GM19099 (cell line): Measurements from ENCODE around the gene KRTAP10-4.

Experiments
- POLR2A ChIP-seq: IDR thresholded peaks from 3 replicates; pipeline ENCODE4 v1.6.1; 2011; ENCODE audit warnings: low read depth; ENCODE audit not compliant: insufficient read length; ENCODE audit errors: extremely low read depth

The KRTAP10-4 gene

GRCh38 chr21:44530903-44531605, 42.5 kb upstream of the KRTAP10-4 start:
- TF ChIP-seq POLR2A = no peak

GRCh38 chr21:44531606-44532564, 41.6 kb upstream of the KRTAP10-4 start:
- no peak for TF ChIP-seq POLR2A

GRCh38 chr21:44532712-44533111, 40.8 kb upstream of the KRTAP10-4 start:
- no peak for TF ChIP-seq POLR2A

- no peak for TF ChIP-seq POLR2A
Observed at GRCh38 chr21:44533121-44533890, 40.2 kb upstream of the KRTAP10-4 start.

- TF ChIP-seq POLR2A = no peak
Observed at GRCh38 chr21:44533891-44534627, 39.5 kb upstream of the KRTAP10-4 start.

GRCh38 chr21:44534688-44535087, 38.8 kb upstream of the KRTAP10-4 start:
- no peak for TF ChIP-seq POLR2A

- TF ChIP-seq POLR2A = no peak
Observed at GRCh38 chr21:44535963-44536362, 37.6 kb upstream of the KRTAP10-4 start.

GRCh38 chr21:44537930-44538911, 35.3 kb upstream of the KRTAP10-4 start:
- no peak for TF ChIP-seq POLR2A

GRCh38 chr21:44539046-44539445, 34.5 kb upstream of the KRTAP10-4 start:
- no peak for TF ChIP-seq POLR2A

- no peak for TF ChIP-seq POLR2A
Observed at GRCh38 chr21:44539991-44540666, 33.4 kb upstream of the KRTAP10-4 start, which contains the start of gene KRTAP10-1. Gene KRTAP10-1, minus strand, starts transcription at chr21:44540195. Its CDS starts 45 bp downstream, at chr21:44540150.

GRCh38 chr21:44540741-44541288, 32.7 kb upstream of the KRTAP10-4 start:
- TF ChIP-seq POLR2A = no peak

- no peak for TF ChIP-seq POLR2A
Observed at GRCh38 chr21:44542716-44543115, 30.8 kb upstream of the KRTAP10-4 start.
